Activated T-cell treated with anti-CD3 and anti-CD28 coated beads, Interleukin-2, amount 50 U/mL, for 4 hours (primary cell): Measurements from ENCODE around the gene CR1L. TPM values are rescaled to one million over a fixed set of nuclear protein-coding genes. Genes with fewer than 3 reads are reported as not detected.
"Not testable (repeated sequence)": the region's sequence is repeated elsewhere in the genome, so short reads cannot be mapped to it uniquely, and the experiment has no call there.

Experiments
- ATAC-seq, 2 donors: fragments of 200-7000 bp; cut with Tn5 transposase; one replicate each; pipeline ENCODE4 v1.10.0; 2021
- DNase-seq: peaks from one replicate; pipeline ENCODE4 v3.0.0-alpha.2; 2020
- H3K27me3 Mint-ChIP-seq: one replicate; pipeline ENCODE4 v1.8.0; 2021; ENCODE audit warnings: low read depth, mixed read lengths
- H3K36me3 Mint-ChIP-seq: one replicate; pipeline ENCODE4 v1.8.0; 2022; ENCODE audit warnings: mixed read lengths; ENCODE audit not compliant: insufficient read depth
- H3K4me1 Mint-ChIP-seq: one replicate; pipeline ENCODE4 v1.8.0; 2021; ENCODE audit warnings: low read depth, mixed read lengths
- H3K4me3 Mint-ChIP-seq: one replicate; pipeline ENCODE4 v1.8.0; 2021; ENCODE audit warnings: mild to moderate bottlenecking, moderate library complexity, mixed read lengths
- H3K9me3 Mint-ChIP-seq: one replicate; pipeline ENCODE4 v1.8.0; 2021; ENCODE audit warnings: mixed read lengths
- total RNA-seq, 3 donors: library from RNA; stranded (reverse); gene quantifications; one replicate each; pipeline ENCODE4 v1.2.1, GENCODE V29; 2021

Gene CR1L
- total RNA-seq, 3 donors from 2014 or later: not detected

- no peak for ATAC-seq
- peak overlapping the region; percentile 100 for H3K4me3 Mint-ChIP-seq
- peaks cover 10% of the 10 kb centered on the region for H3K36me3 Mint-ChIP-seq
These were observed 108.7 kb downstream of the CR1L start for GRCh38 chr1:207753611-207754010.

GRCh38 chr1:207754011-207754410 is 109.1 kb downstream of the CR1L start:
- DNase-seq: no peak
- Mint-ChIP-seq H3K27me3 (no peaks in the 10 kb centered on the region), H3K4me3 (peak overlapping the region; percentile 100), H3K9me3 (no peaks in the 10 kb centered on the region), H3K4me1 (peaks cover 68% of the 10 kb centered on the region), H3K36me3 (peaks cover 11% of the 10 kb centered on the region)
- no peak for ATAC-seq

More at GRCh38 chr1:207753611-207754010, 108.7 kb downstream of the CR1L start:
- no peak for DNase-seq
- Mint-ChIP-seq H3K4me1 (peaks cover 71% of the 10 kb centered on the region), H3K27me3 (no peaks in the 10 kb centered on the region), H3K9me3 (no peaks in the 10 kb centered on the region)

- H3K27me3 Mint-ChIP-seq: no peaks in the 10 kb centered on the region
- H3K9me3 Mint-ChIP-seq: no peaks in the 10 kb centered on the region
- H3K4me3 Mint-ChIP-seq: no peak overlapping the region
- peaks cover 60% of the 10 kb centered on the region for H3K4me1 Mint-ChIP-seq
- H3K36me3 Mint-ChIP-seq: peaks cover 17% of the 10 kb centered on the region
- DNase-seq (no peak), ATAC-seq (no peak)
These were observed 110.2 kb downstream of the CR1L start for GRCh38 chr1:207754974-207755700.

- peaks cover 22% of the 10 kb centered on the region for H3K36me3 Mint-ChIP-seq
- ATAC-seq (no peak), DNase-seq (no peak)
- H3K27me3 Mint-ChIP-seq: no peaks in the 10 kb centered on the region
- H3K4me1 Mint-ChIP-seq: peaks cover 51% of the 10 kb centered on the region
- H3K4me3 Mint-ChIP-seq: no peak overlapping the region
- no peaks in the 10 kb centered on the region for H3K9me3 Mint-ChIP-seq
These were observed 111.1 kb downstream of the CR1L start for GRCh38 chr1:207755846-207756693.

GRCh38 chr1:207762622-207763021 is 117.7 kb downstream of the CR1L start:
- H3K27me3 Mint-ChIP-seq: no peaks in the 10 kb centered on the region
- no peaks in the 10 kb centered on the region for H3K9me3 Mint-ChIP-seq
- ATAC-seq: no peak
- DNase-seq: no peak
- no peak overlapping the region for H3K4me3 Mint-ChIP-seq
- H3K36me3 Mint-ChIP-seq: peaks cover 58% of the 10 kb centered on the region
- peaks cover 8% of the 10 kb centered on the region for H3K4me1 Mint-ChIP-seq

GRCh38 chr1:207763091-207763490 is 118.2 kb downstream of the CR1L start:
- no peak overlapping the region for H3K4me3 Mint-ChIP-seq
- H3K9me3 Mint-ChIP-seq: no peaks in the 10 kb centered on the region
- peaks cover 59% of the 10 kb centered on the region for H3K36me3 Mint-ChIP-seq
- peaks cover 7% of the 10 kb centered on the region for H3K4me1 Mint-ChIP-seq
- DNase-seq (no peak), ATAC-seq (no peak)
- H3K27me3 Mint-ChIP-seq: no peaks in the 10 kb centered on the region

- Mint-ChIP-seq H3K27me3 (no peaks in the 10 kb centered on the region), H3K36me3 (peaks cover 62% of the 10 kb centered on the region), H3K9me3 (no peaks in the 10 kb centered on the region), H3K4me3 (no peak overlapping the region), H3K4me1 (peaks cover 5% of the 10 kb centered on the region)
- DNase-seq (no peak), ATAC-seq (no peak)
These were observed 119.0 kb downstream of the CR1L start for GRCh38 chr1:207763972-207764371.

- Mint-ChIP-seq H3K36me3 (peaks cover 66% of the 10 kb centered on the region), H3K4me3 (no peak overlapping the region)
- no peak for ATAC-seq
These were observed 121.6 kb downstream of the CR1L start for GRCh38 chr1:207766569-207766968.

GRCh38 chr1:207770514-207770913 is 125.6 kb downstream of the CR1L start:
- H3K4me3 Mint-ChIP-seq, H3K9me3 Mint-ChIP-seq, ATAC-seq, H3K27me3 Mint-ChIP-seq, DNase-seq: not testable (repeated sequence)
- Mint-ChIP-seq H3K36me3 (peaks cover 74% of the 10 kb centered on the region), H3K4me1 (peaks cover 23% of the 10 kb centered on the region)

More at GRCh38 chr1:207766569-207766968, 121.6 kb downstream of the CR1L start:
- H3K27me3 Mint-ChIP-seq: no peaks in the 10 kb centered on the region
- peaks cover 6% of the 10 kb centered on the region for H3K4me1 Mint-ChIP-seq
- DNase-seq: no peak
- H3K9me3 Mint-ChIP-seq: no peaks in the 10 kb centered on the region

Other genes with a start within 250 kb of the CR1L start
- 1 to 10 TPM in 2 of 3 donors, under 1 TPM in 1; 0.43 to 1.1 (median 1.1) TPM for gene CR2, start 190.8 kb upstream of the CR1L start, total RNA-seq
- under 1 TPM in 2 of 3 donors, not detected in 1; 0.05 to 0.11 TPM for gene CR1, start 149.0 kb upstream of the CR1L start, total RNA-seq
- 10 to 100 TPM; 58.0 to 69.8 (median 63.5) TPM for gene CD46, start 106.9 kb downstream of the CR1L start, total RNA-seq